ENCODE results near the gene SMARCD3.

SMARCD3 gene

DNA sequence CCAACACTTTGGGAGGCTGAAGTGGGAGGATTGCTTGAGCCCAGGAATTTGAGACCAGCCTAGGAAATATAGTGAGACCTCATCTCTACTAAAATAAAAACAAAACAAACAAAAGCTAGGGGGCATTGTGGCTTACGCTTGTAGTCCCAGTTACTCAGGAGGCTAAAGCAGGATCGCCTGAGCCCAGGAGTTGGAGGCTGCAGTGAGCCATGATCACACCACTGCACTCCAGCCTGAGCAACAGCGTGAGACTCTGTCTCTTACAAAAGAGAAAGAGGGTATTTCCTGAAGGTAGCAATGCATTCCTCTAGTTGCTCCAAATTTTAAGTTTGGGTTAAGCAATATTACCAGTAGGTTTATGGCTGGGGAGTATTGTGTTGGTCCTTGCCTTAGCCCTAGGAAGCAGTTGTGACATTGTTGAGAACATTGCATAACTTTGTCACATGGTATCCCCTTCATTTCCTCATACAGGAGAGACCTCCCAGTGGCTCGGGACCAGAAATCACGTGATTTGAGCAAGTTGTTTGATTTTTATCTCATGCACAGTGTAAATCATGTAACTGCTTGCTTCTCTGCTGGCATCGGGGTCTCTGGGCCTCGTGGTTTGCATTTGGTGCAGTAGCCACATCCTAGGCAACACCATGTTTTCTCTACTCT lies 23.3 kb upstream of the SMARCD3 start:
- DNase-seq, result no peak

DNA sequence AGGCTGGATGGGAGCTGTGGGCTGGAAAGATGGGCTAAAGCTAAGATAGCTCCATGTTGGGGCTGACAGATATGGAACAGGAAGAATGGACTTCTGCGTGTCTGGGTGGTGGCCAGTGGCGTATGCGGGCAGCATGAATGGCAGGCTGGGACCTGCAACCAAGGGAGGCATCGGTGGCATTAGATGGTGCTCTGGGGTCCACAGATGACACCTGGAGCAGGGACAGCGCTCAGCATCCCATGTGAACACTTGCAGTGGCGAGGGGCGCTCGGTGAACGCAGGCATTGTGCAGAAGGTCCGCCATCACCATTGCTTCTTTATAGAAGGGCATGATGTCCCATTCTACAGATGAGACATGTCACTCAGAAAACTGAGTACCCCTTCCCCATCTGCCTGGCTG lies 21.0 kb upstream of the SMARCD3 start:
- DNase-seq, result no peak

DNA sequence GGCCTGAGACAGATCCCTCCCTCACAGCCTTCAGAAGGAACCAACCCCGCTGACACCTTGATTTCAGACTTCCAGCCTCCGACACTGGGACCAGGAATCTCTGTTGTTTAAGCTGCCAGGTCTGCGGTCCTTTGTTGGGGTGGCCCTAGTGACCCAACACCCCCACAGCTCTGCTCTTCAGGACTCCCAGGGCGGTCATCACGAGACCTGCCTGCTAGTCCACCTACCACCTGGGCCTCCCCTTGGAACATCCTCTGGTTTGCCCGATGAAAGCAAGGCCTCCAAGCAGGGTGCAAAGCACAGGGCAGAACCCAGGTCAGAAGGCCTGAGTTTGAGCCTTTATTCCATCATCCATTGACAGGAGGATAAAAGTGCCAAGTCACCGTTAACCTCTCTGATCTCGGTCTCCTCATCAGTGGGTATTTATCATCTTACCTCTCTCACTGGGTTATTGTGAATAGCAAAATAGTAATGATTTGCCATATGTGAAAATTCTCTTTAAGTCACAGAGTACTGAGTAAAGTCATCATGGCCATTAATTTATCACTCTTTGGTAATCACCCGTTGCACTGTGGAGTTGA lies 16.9 kb upstream of the SMARCD3 start:
- no peak for DNase-seq

DNA sequence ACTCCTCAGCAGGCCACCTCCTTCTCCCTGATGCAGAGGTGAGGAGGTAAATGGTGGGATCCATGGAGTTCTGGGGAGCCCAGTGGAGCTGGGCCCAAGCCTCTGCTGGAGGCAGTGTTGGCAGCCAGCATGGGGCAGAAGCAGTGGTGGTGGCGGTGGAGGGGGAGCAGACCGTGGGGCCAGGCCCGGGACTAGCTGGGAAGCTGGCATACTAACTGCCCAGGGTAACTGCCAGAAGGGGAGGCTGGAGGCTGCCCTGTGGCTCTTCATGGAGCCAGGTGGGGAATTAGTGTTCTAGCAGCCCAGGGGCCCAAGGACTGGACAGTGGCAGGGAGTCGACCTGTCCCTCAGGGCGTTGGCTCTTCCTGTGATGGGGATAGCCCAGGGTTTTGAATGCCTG lies 16.1 kb upstream of the SMARCD3 start:
- DNase-seq, result no peak

DNA sequence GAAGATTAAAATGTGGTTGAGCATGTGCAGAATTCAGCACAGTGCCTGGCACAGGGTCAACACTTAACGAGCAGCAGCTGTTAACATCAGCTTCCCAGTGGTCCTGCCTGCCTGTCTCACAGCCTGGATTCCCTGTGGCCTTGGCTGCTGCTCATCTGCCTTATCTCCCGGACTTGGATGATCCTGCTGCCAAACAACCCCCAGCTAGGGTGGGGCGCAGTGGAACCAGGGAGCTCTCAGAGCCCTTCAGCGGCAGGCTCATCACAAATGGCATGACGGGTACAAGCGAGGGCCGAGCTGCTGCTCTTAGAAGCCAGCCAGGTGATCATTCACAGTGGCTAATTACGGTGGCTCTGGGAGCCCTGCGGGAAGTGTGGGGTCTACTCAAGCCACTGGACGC lies 13.0 kb upstream of the SMARCD3 start:
- DNase-seq, result no peak

DNA sequence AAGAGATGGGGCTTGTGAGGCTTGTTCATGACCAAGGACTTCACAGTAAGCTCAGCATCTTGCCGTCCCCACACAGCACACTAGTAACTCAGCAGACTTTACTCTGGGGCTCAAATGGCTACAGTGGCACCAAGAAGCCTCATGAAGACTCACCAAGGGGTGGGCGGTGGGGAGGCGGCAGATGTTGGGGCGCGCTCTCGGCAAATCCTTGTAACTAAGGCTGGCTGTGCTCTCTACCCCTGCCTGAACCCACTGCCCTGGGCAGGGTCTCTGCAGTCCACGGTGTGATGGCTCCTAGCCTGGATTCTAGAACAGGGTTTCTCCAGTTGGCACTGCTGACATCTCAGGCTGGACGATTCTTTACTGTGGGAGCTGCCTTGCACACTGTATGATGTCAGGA lies 12.4 kb upstream of the SMARCD3 start:
- DNase-seq, result no peak

DNA sequence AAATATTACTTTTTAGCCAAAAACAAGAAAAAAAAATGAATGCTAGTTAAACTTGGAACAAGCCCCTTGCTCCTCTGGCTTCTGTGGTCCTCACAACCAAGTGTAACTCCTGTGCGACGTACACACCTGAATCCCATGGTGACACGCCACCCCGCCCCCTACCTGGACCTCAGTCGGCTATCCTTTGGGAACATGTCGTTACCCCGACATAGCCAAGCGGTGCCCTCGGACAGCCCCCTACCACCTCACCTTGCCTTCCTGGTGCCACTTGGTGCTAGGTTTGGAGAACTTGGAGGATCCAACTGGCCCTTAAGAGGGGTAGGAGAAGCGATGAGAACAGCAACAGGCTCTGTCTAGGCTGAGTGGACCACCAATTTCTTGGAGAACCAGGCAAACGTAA lies 12.0 kb upstream of the SMARCD3 start:
- DNase-seq, result no peak

DNA sequence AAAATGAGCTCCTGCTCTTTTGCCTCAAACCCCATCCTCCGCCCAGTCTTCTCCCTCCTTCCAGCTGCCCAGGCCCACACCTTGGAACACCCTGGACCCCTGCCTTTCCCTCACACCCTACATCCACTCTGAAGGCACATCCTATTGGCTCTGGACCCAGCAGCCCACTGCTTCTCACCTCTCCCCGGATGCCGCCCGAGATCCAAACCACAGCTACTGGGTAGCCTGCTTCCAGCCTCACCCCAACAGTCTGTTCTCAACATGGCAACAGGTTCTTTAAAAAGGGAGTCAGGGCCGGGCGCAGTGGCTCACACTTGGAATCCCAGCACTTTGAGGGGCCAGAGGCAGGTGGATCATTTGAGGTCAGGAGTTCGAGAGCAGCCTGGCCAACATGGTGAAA lies 9.5 kb upstream of the SMARCD3 start:
- DNase-seq, result no peak

DNA sequence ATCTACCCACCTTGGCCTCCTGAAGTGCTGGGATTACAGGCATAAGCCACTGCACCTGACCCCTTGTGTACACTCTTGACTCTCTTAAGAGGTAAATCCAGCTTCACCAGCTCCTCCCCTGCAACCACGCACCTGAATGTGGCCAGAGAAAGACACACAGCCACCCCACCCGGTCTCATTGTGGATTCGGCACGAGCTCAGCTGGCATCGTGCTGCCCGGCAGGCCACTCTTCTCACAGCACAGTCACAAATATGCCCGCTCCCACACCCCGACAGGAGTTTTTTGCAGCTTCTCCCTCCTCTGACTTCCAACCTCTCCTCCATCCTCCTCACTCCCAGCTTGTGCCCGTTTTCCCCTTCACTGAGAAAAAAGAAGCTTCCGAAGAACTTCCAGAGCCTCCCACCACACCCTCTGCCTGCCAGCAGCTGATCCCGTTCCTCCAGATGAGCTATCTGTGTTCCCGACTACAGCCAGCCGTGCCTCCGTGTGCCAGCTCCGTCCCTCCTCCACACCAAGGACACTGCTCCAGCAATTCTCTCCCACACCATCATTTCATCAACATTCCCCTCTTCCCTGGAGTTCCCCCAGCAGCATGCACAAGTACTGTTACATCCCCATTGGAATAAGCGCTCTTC lies 8.0 kb upstream of the SMARCD3 start:
- no peak for DNase-seq

DNA sequence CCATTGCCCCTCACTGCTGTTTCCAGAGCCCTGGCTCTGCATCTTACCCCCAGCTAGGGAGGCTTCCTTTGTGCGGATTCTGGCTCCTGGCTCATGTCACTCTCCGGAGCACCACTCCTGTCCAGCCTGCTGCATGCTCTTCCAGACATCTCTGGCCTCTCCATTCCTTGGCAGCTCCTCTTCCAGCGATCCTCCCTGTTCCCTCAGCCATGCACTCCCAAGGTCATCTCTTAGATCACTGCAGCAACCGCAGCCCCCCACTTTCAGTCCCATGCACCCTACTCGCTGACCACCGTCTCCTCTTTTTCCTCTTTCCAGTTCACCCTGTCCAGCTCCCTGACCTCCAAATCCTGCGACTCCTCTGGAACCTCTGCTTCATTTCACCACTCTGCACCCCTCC lies 6.9 kb upstream of the SMARCD3 start:
- DNase-seq, result no peak

DNA sequence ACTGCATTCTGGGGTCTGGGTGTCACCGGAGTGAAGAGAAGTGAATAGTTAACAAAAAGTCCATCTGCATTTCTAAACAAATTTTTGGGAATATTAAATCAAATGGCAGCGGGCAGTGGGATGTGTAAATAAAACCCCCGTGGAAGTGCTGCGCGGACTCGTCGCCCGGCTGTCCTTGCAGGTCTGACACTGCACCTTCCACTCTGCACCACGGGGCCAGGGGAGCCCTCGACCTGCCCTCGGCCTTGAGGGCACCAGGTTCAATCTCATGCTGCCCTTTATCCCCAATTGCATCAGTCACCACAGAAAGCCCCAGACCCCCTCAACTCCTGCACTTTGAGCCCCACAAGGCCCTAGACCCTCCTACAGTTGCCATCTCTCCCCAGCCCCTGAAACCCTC lies 6.4 kb upstream of the SMARCD3 start:
- DNase-seq, result no peak

DNA sequence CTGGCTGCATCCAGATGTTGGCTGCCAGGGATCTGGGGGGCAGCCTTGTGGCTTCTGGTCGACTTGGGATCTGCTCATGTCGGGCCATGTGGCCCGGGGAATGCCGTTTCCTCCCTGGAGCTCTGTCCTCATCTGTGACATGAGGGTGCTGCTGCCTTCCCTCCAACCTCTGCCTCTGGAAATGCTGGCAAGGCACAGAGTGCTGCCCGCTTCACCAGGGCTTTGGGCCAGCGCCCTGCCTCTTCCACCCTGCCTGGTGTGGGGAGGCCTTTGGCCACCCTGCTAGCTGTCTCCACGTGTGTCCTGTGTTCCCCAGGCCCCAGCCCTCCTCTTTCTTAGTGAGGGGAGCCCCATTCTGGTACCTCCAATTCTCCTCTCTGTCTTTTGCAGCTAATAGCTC lies 5.8 kb upstream of the SMARCD3 start:
- no peak for DNase-seq

DNA sequence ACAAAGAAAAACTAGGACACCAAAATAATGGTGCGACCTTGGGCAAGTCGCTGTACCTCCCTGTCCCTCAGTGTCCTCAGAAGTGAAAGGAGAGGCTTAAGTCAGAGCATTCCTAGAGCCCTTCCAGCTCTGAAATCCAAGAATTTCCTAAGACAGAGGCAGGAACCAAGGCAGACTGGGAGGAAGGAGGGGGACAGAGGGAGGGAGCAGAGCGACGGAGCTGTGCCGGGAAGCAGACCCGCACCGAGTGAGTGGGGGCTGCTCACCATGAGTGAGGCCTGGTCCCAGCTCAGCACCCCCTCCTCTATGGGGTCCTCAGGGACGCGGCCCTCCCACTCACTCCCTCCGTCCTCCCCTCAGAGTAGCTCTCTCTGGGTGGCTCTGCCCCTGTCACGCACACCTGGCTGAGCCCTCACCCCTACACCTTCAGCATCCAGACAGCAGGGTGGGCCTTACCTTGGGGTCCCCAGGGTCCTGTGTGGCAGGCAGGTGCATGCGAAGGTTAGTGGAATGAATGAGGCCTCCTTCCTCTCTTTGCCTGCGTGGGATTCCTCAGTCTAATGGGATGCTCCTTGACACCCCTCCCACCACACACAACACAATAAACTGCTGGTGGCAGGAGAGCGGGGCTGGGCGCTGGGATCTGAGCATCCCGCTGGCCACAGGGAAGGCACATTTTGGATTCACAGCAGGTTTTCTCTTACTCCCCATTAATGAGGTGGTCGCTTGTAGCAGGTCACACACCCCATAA lies 4.6 kb upstream of the SMARCD3 start:
- DNase-seq, result no peak

DNA sequence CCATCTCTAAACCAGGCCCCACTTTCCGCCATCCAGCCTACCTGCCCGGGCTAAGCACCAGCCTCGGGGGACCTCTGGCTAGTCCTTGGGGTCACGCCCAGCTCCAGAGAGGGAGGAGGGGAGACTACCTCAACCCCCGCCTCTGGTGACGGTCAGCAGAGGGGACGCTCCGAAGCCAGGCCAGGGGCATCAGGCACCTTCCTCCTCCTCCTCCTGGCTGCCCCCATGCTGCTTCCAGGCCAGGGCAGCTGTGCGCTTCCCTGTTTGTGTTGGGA lies 4.0 kb upstream of the SMARCD3 start:
- DNase-seq, result no peak

DNA sequence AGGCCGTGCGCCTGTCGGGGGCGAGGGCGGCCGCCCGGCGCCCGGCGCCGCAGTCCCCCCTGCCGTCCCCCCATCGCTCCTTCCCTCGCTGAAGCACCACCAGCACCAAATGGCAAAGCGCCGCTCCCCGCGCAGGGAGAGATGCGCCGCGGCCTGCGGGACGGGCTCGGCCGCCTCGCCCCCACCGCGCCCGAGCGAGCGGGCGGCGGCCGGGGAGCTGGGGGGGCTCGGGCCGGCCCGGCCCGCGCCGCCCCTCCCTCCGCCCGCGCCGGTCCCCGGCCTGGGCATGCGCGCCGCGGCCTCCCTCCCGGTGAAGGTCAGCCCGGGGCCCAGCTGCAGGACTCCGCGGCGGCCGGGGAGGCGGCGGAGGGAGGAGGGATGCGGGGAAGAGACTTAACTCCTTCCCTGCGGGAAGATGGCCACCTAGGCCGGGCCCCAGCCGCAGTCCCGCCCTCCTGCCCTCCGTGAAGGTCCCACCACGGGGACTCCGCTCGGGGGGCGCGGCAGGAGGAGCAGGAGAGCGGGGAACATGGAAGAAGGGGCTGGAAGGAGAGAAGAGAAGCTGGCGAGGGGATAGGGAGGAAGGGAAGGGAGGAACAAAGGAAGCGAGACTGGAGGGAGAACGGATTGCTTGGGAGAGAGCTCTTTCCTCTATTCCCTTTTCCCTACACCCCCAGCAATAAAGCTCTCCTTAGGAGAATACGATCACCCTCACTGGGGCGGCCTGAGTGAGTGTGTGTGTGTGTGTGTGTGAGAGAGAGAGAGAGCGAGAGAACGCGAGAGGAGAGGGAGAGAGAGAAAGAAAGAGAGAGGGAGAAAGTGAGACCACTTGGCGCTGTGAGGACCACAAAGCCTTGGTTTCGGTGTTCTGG lies 3.4 kb upstream of the SMARCD3 start:
- no peak for DNase-seq

DNA sequence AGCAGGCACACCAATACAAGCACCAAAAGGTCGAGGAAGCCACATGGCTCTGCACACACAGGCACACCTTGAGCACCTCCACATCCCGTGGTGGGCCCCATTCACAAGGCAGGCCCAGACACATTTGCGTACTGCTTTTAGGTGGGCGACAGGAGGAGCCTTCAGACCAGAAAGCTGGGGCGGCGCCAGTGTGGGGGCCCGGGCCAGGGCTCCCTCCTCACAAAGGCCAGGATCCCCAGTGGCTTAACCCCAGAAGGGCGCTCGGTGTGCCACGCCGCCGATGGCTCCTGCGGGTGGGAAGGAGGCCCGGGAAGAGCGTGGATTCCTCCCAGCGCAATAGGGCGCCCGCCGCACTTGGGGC lies 2.8 kb upstream of the SMARCD3 start:
- no peak for DNase-seq

DNA sequence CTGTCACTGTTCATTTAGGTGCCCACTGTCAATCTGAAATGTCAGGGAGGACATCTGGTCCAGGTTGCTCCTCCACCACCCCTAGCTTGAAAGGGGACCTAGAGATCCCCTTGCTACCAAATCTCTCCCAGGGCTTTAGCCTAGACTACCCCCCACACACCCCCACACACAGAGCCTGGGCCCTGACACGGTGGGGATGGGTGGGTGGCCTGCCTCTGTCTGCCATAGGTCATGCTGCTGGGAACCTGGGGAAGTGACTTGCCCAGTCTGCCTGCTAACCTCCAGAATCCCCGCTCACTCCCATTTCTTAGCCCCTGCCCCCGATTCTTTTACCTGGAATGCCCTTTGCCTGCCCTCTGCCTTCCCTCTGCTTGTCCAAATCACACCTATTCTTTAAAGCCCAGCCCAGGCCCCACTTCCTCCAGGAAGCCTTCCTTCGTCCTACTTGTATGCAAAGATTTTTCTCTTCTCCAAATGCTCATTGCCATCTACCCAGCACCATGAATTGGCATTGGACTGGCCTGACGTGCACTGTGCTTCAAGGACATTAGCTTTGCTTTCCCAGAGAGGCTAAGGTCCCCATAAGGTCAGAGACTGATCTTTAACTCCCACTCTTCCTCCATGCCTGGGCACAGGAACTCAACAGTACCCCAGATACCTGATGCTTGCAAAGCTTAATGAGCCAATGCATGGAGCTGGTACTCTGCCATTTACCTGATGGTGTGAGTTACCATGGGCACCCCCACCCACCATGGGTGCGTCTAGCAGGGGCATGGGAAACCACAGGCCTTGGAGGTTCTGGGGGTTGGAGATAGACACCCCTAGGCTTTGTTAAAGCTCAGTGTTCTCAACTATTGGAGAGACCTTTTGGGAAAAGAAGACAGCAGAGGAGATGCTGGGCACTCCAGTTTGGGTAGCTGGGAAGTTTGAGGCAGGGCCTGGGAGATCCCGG lies 2.0 kb upstream of the SMARCD3 start:
- no peak for DNase-seq

DNA sequence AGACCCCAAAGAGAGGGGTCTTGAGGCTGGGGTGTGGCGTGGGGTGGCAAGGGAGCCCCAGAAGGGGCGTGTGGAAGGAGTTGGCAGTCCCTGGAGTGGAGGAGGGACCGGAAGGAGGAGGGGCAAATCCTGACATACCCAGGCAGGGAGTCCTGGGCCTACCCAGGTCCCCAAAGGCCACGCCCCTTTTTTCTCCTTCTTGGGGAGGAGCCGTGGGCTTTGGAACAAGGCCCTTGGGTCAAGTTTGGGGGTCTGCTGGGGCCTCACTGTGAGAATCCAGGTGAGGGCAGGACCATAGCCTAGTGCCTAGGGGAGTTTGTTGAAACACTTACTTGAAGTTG lies 1.2 kb upstream of the SMARCD3 start:
- DNase-seq, result no peak

DNA sequence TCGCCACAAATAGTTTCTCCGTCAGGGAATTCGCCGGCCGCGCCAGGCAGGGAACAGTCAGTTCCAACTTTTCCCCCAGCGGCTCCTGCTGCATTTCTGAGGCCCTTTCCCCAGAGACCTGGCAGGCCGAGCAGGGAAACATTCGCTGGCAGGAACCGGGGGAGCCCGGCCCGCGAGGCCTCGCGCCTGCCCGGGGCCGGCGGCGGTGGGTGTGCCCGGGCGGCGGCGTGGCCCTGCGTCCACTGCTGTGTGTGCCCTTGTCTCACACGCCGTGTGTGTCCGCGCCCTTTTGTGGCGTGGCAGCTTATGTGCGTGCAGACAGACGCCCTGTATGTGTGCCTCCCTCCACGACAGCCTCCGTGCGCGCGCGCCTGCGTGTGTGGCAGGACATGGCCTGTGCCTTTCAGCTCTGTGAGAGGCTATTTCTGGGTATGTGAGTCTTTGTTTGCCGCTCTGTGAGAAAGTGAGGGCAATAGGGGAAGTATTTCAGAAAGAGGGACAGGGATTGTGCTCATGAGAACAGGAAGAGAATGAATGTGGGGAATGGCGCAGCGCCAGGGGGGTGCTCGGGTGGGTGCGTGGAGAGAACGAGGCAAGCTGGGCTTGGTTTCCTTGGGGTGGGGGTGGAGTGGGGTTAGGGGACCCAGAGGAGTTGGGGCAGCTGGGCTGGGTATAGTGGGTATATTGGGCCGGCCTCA lies 689 bp upstream of the SMARCD3 start:
- no peak for DNase-seq

DNA sequence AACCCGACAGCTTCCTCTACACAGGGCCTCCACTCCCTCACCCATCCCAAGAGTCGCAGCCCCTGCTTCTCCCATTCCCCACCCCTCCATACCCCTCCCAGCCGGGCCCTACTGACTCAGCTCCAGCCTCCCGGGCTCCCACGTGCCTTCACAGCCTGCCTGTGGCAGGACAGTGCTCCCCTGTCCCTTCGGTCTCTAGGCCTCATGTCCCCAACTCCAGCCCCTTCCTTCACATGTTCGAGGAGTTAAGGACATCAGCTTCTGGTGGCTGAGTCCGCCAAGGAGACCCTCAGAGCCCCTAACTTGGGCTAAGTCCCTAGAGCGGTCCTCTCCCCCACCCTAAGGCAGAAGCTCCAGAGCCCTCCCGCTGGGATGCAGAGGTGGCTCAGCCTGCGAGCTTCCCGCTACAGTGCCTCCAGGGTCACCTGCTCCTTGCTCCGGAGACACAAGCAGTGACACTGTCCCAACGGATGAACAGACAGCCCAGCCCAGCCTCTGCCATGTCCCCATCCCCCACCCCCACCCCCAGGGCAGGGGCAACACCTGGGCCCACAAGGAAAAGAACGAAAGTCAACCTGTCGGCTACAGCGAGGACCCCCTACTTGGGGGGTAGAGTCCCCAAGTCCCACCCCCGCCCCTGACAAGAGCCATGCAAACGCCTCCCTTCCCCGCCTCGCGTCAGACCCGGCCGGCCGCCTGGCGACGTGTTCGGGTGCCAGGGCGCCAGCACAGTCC lies 716 bp downstream of the SMARCD3 start:
- DNase-seq, result no peak

Measured in DMS79 (cell line).